Panc1 (cell line): ENCODE data around the gene GATA6. TPM values are rescaled to one million over a fixed set of nuclear protein-coding genes. Genes with fewer than 3 reads are reported as not detected.

Experiments used
- ATAC-seq: fragments of 200-7000 bp; cut with Tn5 transposase; 2 replicates; pipeline ENCODE4 v1.9.1; 2020; ENCODE audit warnings: mild to moderate bottlenecking, moderate library complexity
- BruUV-seq: library from RNA; stranded (reverse); fragments of 400-500 nt; replicated peaks from 2 replicates; lab custom pipeline; 2021; lab: Mats Ljungman, UMichigan
- CTCF ChIA-PET: fragments of 300-600 bp; sonication (Branson Sonifier 250); formaldehyde crosslinking; loops from one replicate; lab custom pipeline; 2022; ENCODE audit warnings: antibody characterized with exemption; lab: Charles Lee
- POLR2A ChIA-PET: fragments of 300-600 bp; sonication (Branson Sonifier 250); formaldehyde crosslinking; loops from one replicate; lab custom pipeline; 2022; ENCODE audit warnings: antibody characterized with exemption; lab: Charles Lee
- DNase-seq: peaks from one replicate; pipeline ENCODE4 v3.0.0-alpha.2; 2010; ENCODE audit warnings: low read depth, low spot score
- H3K27ac ChIP-seq: 2 replicates; pipeline ENCODE4 v1.5.1; 2011; ENCODE audit warnings: mild to moderate bottlenecking, low read length, inconsistent platforms
- H3K27me3 ChIP-seq: fragments of 200-500 bp; sonication (Bioruptor generic); 2 replicates; pipeline ENCODE4 v1.6.0; 2014; ENCODE audit warnings: low read length, inconsistent platforms; ENCODE audit not compliant: control insufficient read depth, insufficient read depth
- H3K36me3 ChIP-seq: fragments of 200-500 bp; sonication (Bioruptor generic); 2 replicates; pipeline ENCODE4 v1.5.1; 2014; ENCODE audit warnings: inconsistent platforms, mild to moderate bottlenecking, low read length, moderate library complexity; ENCODE audit not compliant: control insufficient read depth, insufficient read depth
- H3K4me1 ChIP-seq: 2 replicates; pipeline ENCODE4 v1.5.1; 2011; ENCODE audit warnings: inconsistent platforms, mild to moderate bottlenecking, low read length, moderate library complexity; ENCODE audit not compliant: control insufficient read depth, insufficient read depth
- H3K4me3 ChIP-seq, 2 experiments: 2 replicates each; pipeline ENCODE4 v1.5.1; 2011 to 2012; ENCODE audit warnings: low read depth in 2 of 2, low read length in 2 of 2, mild to moderate bottlenecking in 2 of 2, inconsistent platforms in 1 of 2, moderate library complexity in 1 of 2
- H3K9me3 ChIP-seq: fragments of 200-500 bp; sonication (Bioruptor generic); 2 replicates; pipeline ENCODE4 v1.5.1; 2014; ENCODE audit warnings: low read depth, mild to moderate bottlenecking, inconsistent platforms, low read length, moderate library complexity; ENCODE audit not compliant: control insufficient read depth, insufficient read depth
- CTCF ChIP-seq: fragments of 450-650 bp; IDR thresholded peaks from 2 replicates; pipeline ENCODE4 v1.5.1; 2017; ENCODE audit warnings: mild to moderate bottlenecking
- POLR2AphosphoS5 ChIP-seq: IDR thresholded peaks from 2 replicates; pipeline ENCODE4 v1.6.1; 2012; ENCODE audit warnings: mild to moderate bottlenecking, low read depth, low read length, moderate library complexity
- REST ChIP-seq, 2 experiments: IDR thresholded peaks; 2 replicates each; pipeline ENCODE4 v1.6.1; 2011 to 2012; ENCODE audit warnings: low read depth in 2 of 2, control low read depth in 1 of 2, low read length in 1 of 2, mild to moderate bottlenecking in 1 of 2, moderate library complexity in 1 of 2; ENCODE audit not compliant: insufficient read depth in 1 of 2
- SIN3A ChIP-seq: IDR thresholded peaks from 2 replicates; pipeline ENCODE4 v1.6.1; 2012; ENCODE audit warnings: low read depth, mild to moderate bottlenecking, low read length, moderate library complexity, borderline replicate concordance; ENCODE audit not compliant: insufficient read depth
- TCF7L2 ChIP-seq: IDR thresholded peaks from 2 replicates; pipeline ENCODE4 v1.6.1; 2011; ENCODE audit warnings: mild to moderate bottlenecking, low read depth, low read length, inconsistent platforms
- in situ Hi-C: cut with HindIII; loops from 2 replicates; pipeline ENCODE4 v1.10.0; 2016; ENCODE audit warnings: low sequenced_read_pairs, low pct_unique_long_range_greater_than_20kb
- intact Hi-C: fragments of 100-400 bp; cut with micrococcal nuclease; formaldehyde crosslinking; loops from one replicate; pipeline ENCODE4 v1.10.0; 2022; ENCODE audit not compliant: unreplicated experiment
- total RNA-seq: library from RNA; stranded (reverse); gene quantifications from one replicate; pipeline ENCODE4 v1.2.1, GENCODE V29; 2021; ENCODE audit not compliant: unreplicated experiment

Gene GATA6
- total RNA-seq, 1 experiment from 2014 or later: 0.51 TPM

DNA sequence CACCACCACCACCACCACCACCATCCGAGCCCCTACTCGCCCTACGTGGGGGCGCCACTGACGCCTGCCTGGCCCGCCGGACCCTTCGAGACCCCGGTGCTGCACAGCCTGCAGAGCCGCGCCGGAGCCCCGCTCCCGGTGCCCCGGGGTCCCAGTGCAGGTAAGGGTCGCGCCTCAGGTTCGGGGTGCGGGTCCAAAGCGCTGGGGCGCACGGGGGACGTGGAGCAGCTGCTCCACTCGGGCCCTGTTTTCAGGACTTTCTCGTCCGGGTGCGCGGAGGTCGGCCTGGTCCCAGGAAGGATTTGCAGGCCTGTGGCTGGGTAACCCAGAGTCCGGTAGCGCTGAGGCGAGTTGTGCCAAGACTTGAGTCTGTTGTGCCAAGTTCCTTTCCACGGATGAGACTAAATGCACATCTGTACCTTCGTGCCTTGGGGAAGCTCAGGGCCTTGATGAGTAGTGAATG lies 2.8 kb downstream of the GATA6 start:
- CTCF ChIA-PET: no interaction called here
- in situ Hi-C loops (no loop called here), intact Hi-C loops (loop anchor here (5.0 to 10.0 kb wide), 2 partner anchors 173 to 390 kb away; no protein-coding TSS in a partner anchor)
- no TSS peak for BruUV-seq
- no peak for TF ChIP-seq CTCF
- TF ChIP-seq POLR2AphosphoS5: no peak
- no peak for TF ChIP-seq TCF7L2
- TF ChIP-seq REST (IDR thresholded peaks at IDR 0.05; ENCODE audit: insufficient read depth in 1 of 2, low read depth in 2 of 2, low read length in 1 of 2): no peak
- TF ChIP-seq SIN3A: no peak
- H3K27me3 ChIP-seq: peaks cover 42% of the 10 kb centered on the region
- H3K27ac ChIP-seq: no peak overlapping the region
- H3K4me3 ChIP-seq: no peak overlapping the region
- no peaks in the 10 kb centered on the region for H3K9me3 ChIP-seq
- H3K4me1 ChIP-seq: peaks cover 19% of the 10 kb centered on the region; the same call in 1 of the 2 replicates
- POLR2A ChIA-PET: no interaction called here
- DNase-seq (no peak), ATAC-seq (no peak)
- H3K36me3 ChIP-seq: no peaks in the 10 kb centered on the region; the same call in 1 of the 2 replicates

DNA sequence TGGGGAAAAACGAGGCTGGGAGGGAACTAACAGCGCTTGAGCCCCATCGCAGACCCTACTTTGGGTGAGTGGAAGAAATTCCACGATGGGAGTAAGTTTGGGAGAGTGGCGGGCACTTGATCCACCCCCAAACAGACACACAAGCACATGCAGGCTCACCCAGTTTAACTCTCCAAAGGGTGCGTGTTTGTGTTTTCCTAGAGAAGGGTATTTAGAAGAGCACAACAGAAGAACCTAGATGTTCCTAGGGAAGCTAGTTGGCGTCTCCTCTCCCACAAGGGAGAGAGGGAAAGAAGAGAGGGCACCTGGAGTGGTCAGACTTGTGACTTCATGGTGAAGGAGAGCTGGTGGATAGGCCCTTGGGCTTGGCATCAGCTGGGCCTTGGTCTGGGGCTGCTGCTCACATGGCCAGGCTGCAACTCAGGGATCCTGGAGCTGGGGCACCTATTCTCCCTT lies 3.2 kb downstream of the GATA6 start:
- H3K27me3 ChIP-seq: peaks cover 42% of the 10 kb centered on the region

More for the DNA sequence above, 3.2 kb downstream of the GATA6 start:
- ChIA-PET POLR2A (interaction anchor here (0.5 kb wide), 1 partner anchor 211 kb away, joined by 5 read pairs; no protein-coding TSS in a partner anchor), CTCF (no interaction called here)
- no TSS peak for BruUV-seq
- H3K36me3 ChIP-seq: no peaks in the 10 kb centered on the region; the same call in 1 of the 2 replicates
- in situ Hi-C loops (no loop called here), intact Hi-C loops (loop anchor here (5.0 to 10.0 kb wide), 2 partner anchors 172 to 390 kb away; no protein-coding TSS in a partner anchor)
- no peak overlapping the region for H3K4me3 ChIP-seq
- no peaks in the 10 kb centered on the region for H3K9me3 ChIP-seq
- H3K4me1 ChIP-seq: peaks cover 14% of the 10 kb centered on the region; the same call in 1 of the 2 replicates
- no peak for TF ChIP-seq POLR2AphosphoS5
- TF ChIP-seq SIN3A: no peak
- no peak for TF ChIP-seq TCF7L2
- no peak for TF ChIP-seq CTCF
- TF ChIP-seq REST (IDR thresholded peaks at IDR 0.05; ENCODE audit: insufficient read depth in 1 of 2, low read depth in 2 of 2, low read length in 1 of 2): no peak
- no peak overlapping the region for H3K27ac ChIP-seq
- ATAC-seq: no peak
- no peak for DNase-seq
